ENCODE data around the gene PKD1L1. TPM values are rescaled to one million over a fixed set of nuclear protein-coding genes. Genes with fewer than 3 reads are reported as not detected.
A peak's percentile ranks its signal among the peaks of the same experiment; 100 is the strongest.

The PKD1L1 gene
- total RNA-seq, 2 donors from 2014 or later = 0.13 to 0.20 TPM

- H3K27me3 ChIP-seq (ENCODE audit: control insufficient read depth, insufficient read depth, low read length, poor library complexity, severe bottlenecking) = no peaks in the 10 kb centered on the region
- TF ChIP-seq CTCF (conservative IDR thresholded peaks at IDR 0.05) = no peak
- Mint-ChIP-seq H3K36me3 (ENCODE audit: low read depth) (no peaks in the 10 kb centered on the region), H3K9me3 (no peaks in the 10 kb centered on the region), H3K4me1 (no peaks in the 10 kb centered on the region), H3K27me3 (ENCODE audit: insufficient read depth) (no peaks in the 10 kb centered on the region), H3K4me3 (no peak overlapping the region), H3K27ac (no peak overlapping the region)
- no peak for DNase-seq
- H3K9me3 ChIP-seq (ENCODE audit: control insufficient read depth, low read length) = no peaks in the 10 kb centered on the region
- H3K4me1 ChIP-seq (ENCODE audit: control insufficient read depth, insufficient read depth, low read length) = no peaks in the 10 kb centered on the region
- H3K27ac ChIP-seq (ENCODE audit: low read depth, low read length) = no peak overlapping the region
- WGBS, 2 experiments (ENCODE audit: insufficient coverage in 1 of 2, insufficient read length in 1 of 2) = 89 to 97% methylated on average over 3 to 7 of the region's 7 CpGs
- H3K9ac ChIP-seq (ENCODE audit: extremely low read depth, low read length, poor library complexity, severe bottlenecking) = no peak overlapping the region
- H3K36me3 ChIP-seq (ENCODE audit: control insufficient read depth, insufficient read depth, low read length) = no peaks in the 10 kb centered on the region
- H3K4me3 ChIP-seq (ENCODE audit: low read length) = no peak overlapping the region
These were observed 139.9 kb downstream of the PKD1L1 start for GRCh38 chr7:47808321-47808720.

- no peak overlapping the region for H3K4me3 ChIP-seq (ENCODE audit: low read length)
- H3K4me1 ChIP-seq (ENCODE audit: control insufficient read depth, insufficient read depth, low read length) = no peaks in the 10 kb centered on the region
- Mint-ChIP-seq H3K9me3 (no peaks in the 10 kb centered on the region), H3K4me3 (no peak overlapping the region), H3K36me3 (ENCODE audit: low read depth) (no peaks in the 10 kb centered on the region), H3K27ac (no peak overlapping the region), H3K4me1 (no peaks in the 10 kb centered on the region), H3K27me3 (ENCODE audit: insufficient read depth) (no peaks in the 10 kb centered on the region)
- 83 to 86% methylated on average over 2 to 5 of the region's 5 CpGs for WGBS, 2 experiments (ENCODE audit: insufficient coverage in 1 of 2, insufficient read length in 1 of 2)
- no peak overlapping the region for H3K27ac ChIP-seq (ENCODE audit: low read depth, low read length)
- peak; percentile 67 for TF ChIP-seq CTCF (conservative IDR thresholded peaks at IDR 0.05)
- no peaks in the 10 kb centered on the region for H3K36me3 ChIP-seq (ENCODE audit: control insufficient read depth, insufficient read depth, low read length)
- peak; percentile 76 for DNase-seq
- no peaks in the 10 kb centered on the region for H3K9me3 ChIP-seq (ENCODE audit: control insufficient read depth, low read length)
- H3K27me3 ChIP-seq (ENCODE audit: control insufficient read depth, insufficient read depth, low read length, poor library complexity, severe bottlenecking) = no peaks in the 10 kb centered on the region
- H3K9ac ChIP-seq (ENCODE audit: extremely low read depth, low read length, poor library complexity, severe bottlenecking) = no peak overlapping the region
These were observed 140.5 kb downstream of the PKD1L1 start for GRCh38 chr7:47807756-47808155.

- 88 to 95% methylated on average over 3 of the region's 3 CpGs for WGBS, 2 experiments (ENCODE audit: insufficient coverage in 1 of 2, insufficient read length in 1 of 2)
- Histone ChIP-seq H3K9me3 (ENCODE audit: control insufficient read depth, low read length) (no peaks in the 10 kb centered on the region), H3K36me3 (ENCODE audit: control insufficient read depth, insufficient read depth, low read length) (no peaks in the 10 kb centered on the region), H3K4me3 (ENCODE audit: low read length) (no peak overlapping the region), H3K27ac (ENCODE audit: low read depth, low read length) (no peak overlapping the region), H3K4me1 (ENCODE audit: control insufficient read depth, insufficient read depth, low read length) (no peaks in the 10 kb centered on the region), H3K27me3 (ENCODE audit: control insufficient read depth, insufficient read depth, low read length, poor library complexity, severe bottlenecking) (no peaks in the 10 kb centered on the region), H3K9ac (ENCODE audit: extremely low read depth, low read length, poor library complexity, severe bottlenecking) (no peak overlapping the region)
- TF ChIP-seq CTCF (conservative IDR thresholded peaks at IDR 0.05) = no peak
- Mint-ChIP-seq H3K36me3 (ENCODE audit: low read depth) (no peaks in the 10 kb centered on the region), H3K9me3 (no peaks in the 10 kb centered on the region), H3K4me3 (no peak overlapping the region), H3K27me3 (ENCODE audit: insufficient read depth) (no peaks in the 10 kb centered on the region), H3K4me1 (no peaks in the 10 kb centered on the region), H3K27ac (no peak overlapping the region)
- DNase-seq = no peak
These were observed 141.1 kb downstream of the PKD1L1 start for GRCh38 chr7:47807126-47807525.
